SK-N-SH treated with all-trans-retinoic acid at 6 μM for 48 hours (cell line): ENCODE results near the gene POU6F2.

Experiments used
- ATAC-seq: fragments of 200-7000 bp; cut with Tn5 transposase; 3 replicates; pipeline ENCODE4 v1.9.1; 2020; ENCODE audit warnings: mild to moderate bottlenecking, moderate library complexity
- ARNTL ChIP-seq: fragments of 450-650 bp; formaldehyde crosslinking; IDR thresholded peaks from 2 replicates; pipeline ENCODE4 v1.5.0; 2020; ENCODE audit warnings: low read depth, mild to moderate bottlenecking, moderate library complexity, borderline replicate concordance
- CREB5 ChIP-seq: fragments of 250-450 bp; sonication (Bioruptor Pico); IDR thresholded peaks from 2 replicates; pipeline ENCODE4 v1.5.1; 2020; ENCODE audit warnings: low read depth, mild to moderate bottlenecking, moderate library complexity
- CSDC2 ChIP-seq: fragments of 250-450 bp; sonication (Bioruptor Pico); IDR thresholded peaks from 2 replicates; pipeline ENCODE4 v1.5.0; 2020; ENCODE audit warnings: mild to moderate bottlenecking, moderate library complexity
- CSRNP3 ChIP-seq: fragments of 250-450 bp; sonication (Bioruptor Pico); IDR thresholded peaks from 2 replicates; pipeline ENCODE4 v1.5.1; 2021; ENCODE audit warnings: mild to moderate bottlenecking, moderate library complexity
- ESRRG ChIP-seq: fragments of 250-450 bp; sonication (Bioruptor Pico); IDR thresholded peaks from 2 replicates; pipeline ENCODE4 v1.6.1; 2021; ENCODE audit warnings: mild to moderate bottlenecking
- GLIS3 ChIP-seq: fragments of 250-450 bp; sonication (Bioruptor Pico); IDR thresholded peaks from 2 replicates; pipeline ENCODE4 v1.5.0; 2020; ENCODE audit warnings: mild to moderate bottlenecking, moderate library complexity
- ISL1 ChIP-seq: fragments of 250-450 bp; sonication (Bioruptor Pico); IDR thresholded peaks from 2 replicates; pipeline ENCODE4 v2.1.2; 2022; ENCODE audit warnings: mild to moderate bottlenecking, moderate library complexity
- OSR1 ChIP-seq: fragments of 250-450 bp; sonication (Bioruptor Pico); IDR thresholded peaks from 2 replicates; pipeline ENCODE4 v1.8.0; 2022; ENCODE audit warnings: moderate library complexity, mild to moderate bottlenecking, inconsistent platforms
- PATZ1 ChIP-seq: fragments of 250-450 bp; sonication (Bioruptor Pico); IDR thresholded peaks from 2 replicates; pipeline ENCODE4 v1.8.0; 2020; ENCODE audit warnings: mild to moderate bottlenecking, moderate library complexity, borderline replicate concordance
- POU6F1 ChIP-seq: fragments of 250-450 bp; sonication (Bioruptor Pico); IDR thresholded peaks from 2 replicates; pipeline ENCODE4 v1.8.0; 2021; ENCODE audit warnings: low read depth, mild to moderate bottlenecking, moderate library complexity, borderline replicate concordance
- PPARA ChIP-seq: fragments of 250-450 bp; sonication (Bioruptor Pico); IDR thresholded peaks from 2 replicates; pipeline ENCODE4 v1.5.0; 2020; ENCODE audit warnings: mild to moderate bottlenecking, borderline replicate concordance
- RARB ChIP-seq: fragments of 250-450 bp; sonication (Bioruptor Pico); IDR thresholded peaks from 2 replicates; pipeline ENCODE4 v1.8.0; 2021; ENCODE audit warnings: mild to moderate bottlenecking, moderate library complexity
- TOX ChIP-seq: fragments of 250-450 bp; sonication (Bioruptor Pico); IDR thresholded peaks from 2 replicates; pipeline ENCODE4 v1.8.0; 2021; ENCODE audit warnings: mild to moderate bottlenecking, moderate library complexity, borderline replicate concordance
- TSHZ2 ChIP-seq: fragments of 250-450 bp; sonication (Bioruptor Pico); IDR thresholded peaks from 2 replicates; pipeline ENCODE4 v1.5.0; 2020; ENCODE audit warnings: mild to moderate bottlenecking, moderate library complexity
- ZC3H10 ChIP-seq: fragments of 250-450 bp; sonication (Bioruptor Pico); IDR thresholded peaks from 2 replicates; pipeline ENCODE4 v1.5.1; 2021; ENCODE audit warnings: mild to moderate bottlenecking, moderate library complexity
- ZFP3 ChIP-seq: fragments of 250-450 bp; sonication (Bioruptor Pico); IDR thresholded peaks from 2 replicates; pipeline ENCODE4 v1.5.0; 2020; ENCODE audit warnings: mild to moderate bottlenecking, moderate library complexity
- ZFP30 ChIP-seq: fragments of 450-650 bp; formaldehyde crosslinking; IDR thresholded peaks from 2 replicates; pipeline ENCODE4 v1.5.0; 2022; ENCODE audit warnings: mild to moderate bottlenecking, moderate library complexity
- ZNF565 ChIP-seq: fragments of 450-650 bp; formaldehyde crosslinking; conservative IDR thresholded peaks from 2 replicates; pipeline ENCODE4 v1.5.0; 2020; ENCODE audit warnings: low read depth, mild to moderate bottlenecking, moderate library complexity
- ZNF70 ChIP-seq: fragments of 450-650 bp; formaldehyde crosslinking; IDR thresholded peaks from 2 replicates; pipeline ENCODE4 v1.5.0; 2020; ENCODE audit warnings: mild to moderate bottlenecking, moderate library complexity
- ZNF8 ChIP-seq: fragments of 450-650 bp; formaldehyde crosslinking; IDR thresholded peaks from 2 replicates; pipeline ENCODE4 v1.5.0; 2020; ENCODE audit warnings: mild to moderate bottlenecking, moderate library complexity

The POU6F2 gene

GRCh38 chr7:39310699-39311098 lies 333.0 kb downstream of the POU6F2 start (continued):
- no peak for TF ChIP-seq PATZ1 (CRISPR knock-in tag)
- no peak for TF ChIP-seq OSR1

GRCh38 chr7:39312254-39312989 lies 334.7 kb downstream of the POU6F2 start:
- ATAC-seq, result no peak

GRCh38 chr7:39313376-39313775 lies 335.7 kb downstream of the POU6F2 start:
- ATAC-seq, result no peak
- TF ChIP-seq ZFP3 (CRISPR knock-in tag) (no peak), ARNTL (CRISPR knock-in tag) (no peak), GLIS3 (CRISPR knock-in tag) (no peak), PPARA (CRISPR knock-in tag) (no peak), POU6F1 (CRISPR knock-in tag) (no peak), RARB (CRISPR knock-in tag) (no peak), TSHZ2 (no peak), CREB5 (CRISPR knock-in tag) (no peak)

More at GRCh38 chr7:39312254-39312989, 334.7 kb downstream of the POU6F2 start:
- TF ChIP-seq TSHZ2 (no peak), TOX (CRISPR knock-in tag) (no peak), RARB (CRISPR knock-in tag) (no peak), ESRRG (no peak), CREB5 (CRISPR knock-in tag) (no peak), ARNTL (CRISPR knock-in tag) (no peak), ZNF70 (CRISPR knock-in tag) (no peak), ZFP30 (CRISPR knock-in tag) (no peak), OSR1 (no peak), ZC3H10 (CRISPR knock-in tag) (no peak), ISL1 (CRISPR knock-in tag) (no peak), ZFP3 (CRISPR knock-in tag) (no peak), ZNF8 (CRISPR knock-in tag) (no peak), CSDC2 (CRISPR knock-in tag) (no peak), CSRNP3 (CRISPR knock-in tag) (no peak), ZNF565 (no peak)
